IMR-90 (cell line): ENCODE results near the gene FRAS1. TPM values are rescaled to one million over a fixed set of nuclear protein-coding genes. Genes with fewer than 3 reads are reported as not detected.

Experiments
- ATAC-seq: fragments of 200-7000 bp; cut with Tn5 transposase; 2 replicates; pipeline ENCODE4 v1.9.1; 2020; ENCODE audit warnings: low read depth, mild to moderate bottlenecking, moderate library complexity
- BruUV-seq: library from RNA; stranded (reverse); fragments of 400-500 nt; replicated peaks from 2 replicates; lab custom pipeline; 2021; lab: Mats Ljungman, UMichigan
- CTCF ChIA-PET: fragments of 300-600 bp; formaldehyde crosslinking; extraction: SDS; loops from one replicate; lab custom pipeline; 2021; ENCODE audit warnings: antibody characterized with exemption; lab: Yijun Ruan, JAX
- POLR2A ChIA-PET: fragments of 300-600 bp; sonication (Branson Sonifier 250); formaldehyde crosslinking; loops from one replicate; lab custom pipeline; 2022; ENCODE audit warnings: antibody characterized with exemption; ENCODE audit not compliant: unreplicated experiment; lab: Charles Lee
- DNase-seq: peaks from one replicate; pipeline ENCODE4 v3.0.0; 2013
- H2AFZ ChIP-seq: replicated peaks from 2 replicates; pipeline ENCODE3; 2013; ENCODE audit warnings: low read length, mild to moderate bottlenecking; ENCODE audit not compliant: poor library complexity
- H2AK5ac ChIP-seq: 2 replicates; pipeline ENCODE4 v1.6.1; 2013; ENCODE audit warnings: low read depth, low read length, inconsistent platforms
- H2AK9ac ChIP-seq: replicated peaks from 2 replicates; pipeline ENCODE3; 2013; ENCODE audit warnings: mild to moderate bottlenecking, low read depth, low read length, moderate library complexity; ENCODE audit not compliant: poor library complexity
- H2BK120ac ChIP-seq: 2 replicates; pipeline ENCODE4 v1.6.1; 2013; ENCODE audit warnings: low read depth, low read length, inconsistent platforms
- H2BK15ac ChIP-seq: 3 replicates; pipeline ENCODE4 v1.6.1; 2013; ENCODE audit warnings: low read depth, low read length, inconsistent platforms
- H2BK20ac ChIP-seq: 2 replicates; pipeline ENCODE4 v1.6.1; 2013; ENCODE audit warnings: low read depth, mild to moderate bottlenecking, inconsistent platforms, low read length, moderate library complexity
- H2BK5ac ChIP-seq: 2 replicates; pipeline ENCODE4 v1.6.1; 2013; ENCODE audit warnings: mild to moderate bottlenecking, low read depth, low read length, inconsistent platforms; ENCODE audit not compliant: poor library complexity, severe bottlenecking
- H3K14ac ChIP-seq: replicated peaks from 2 replicates; pipeline ENCODE4 v1.6.1; 2013; ENCODE audit warnings: low read depth, low read length, inconsistent platforms
- H3K18ac ChIP-seq: 2 replicates; pipeline ENCODE4 v1.6.1; 2013; ENCODE audit warnings: low read depth, low read length, control low read depth
- H3K23ac ChIP-seq: 2 replicates; pipeline ENCODE4 v1.6.1; 2013; ENCODE audit warnings: low read depth, low read length, inconsistent platforms
- H3K27ac ChIP-seq: 2 replicates; pipeline ENCODE4 v1.5.1; 2013; ENCODE audit warnings: mild to moderate bottlenecking, control low read depth, low read length; ENCODE audit not compliant: insufficient read depth
- H3K27me3 ChIP-seq: 2 replicates; pipeline ENCODE4 v1.6.1; 2013; ENCODE audit warnings: low read length; ENCODE audit not compliant: control insufficient read depth, insufficient read depth
- H3K36me3 ChIP-seq: 2 replicates; pipeline ENCODE4 v1.6.1; 2013; ENCODE audit warnings: low read length, mixed read lengths; ENCODE audit not compliant: control insufficient read depth, insufficient read depth
- H3K4ac ChIP-seq: 2 replicates; pipeline ENCODE4 v1.6.1; 2013; ENCODE audit warnings: low read depth, low read length, inconsistent platforms
- H3K4me1 ChIP-seq: 2 replicates; pipeline ENCODE4 v1.6.1; 2013; ENCODE audit warnings: low read length, mixed read lengths; ENCODE audit not compliant: control insufficient read depth, insufficient read depth
- H3K4me2 ChIP-seq: 2 replicates; pipeline ENCODE4 v1.6.1; 2013; ENCODE audit warnings: low read depth, mild to moderate bottlenecking, control low read depth, low read length, moderate library complexity
- H3K4me3 ChIP-seq: 2 replicates; pipeline ENCODE4 v1.5.1; 2013; ENCODE audit warnings: low read depth, mild to moderate bottlenecking, control low read depth, low read length, moderate library complexity; ENCODE audit not compliant: insufficient read depth
- H3K56ac ChIP-seq: 2 replicates; pipeline ENCODE4 v1.6.1; 2013; ENCODE audit warnings: low read length, inconsistent platforms; ENCODE audit not compliant: insufficient read depth; ENCODE audit errors: extremely low read depth
- H3K79me1 ChIP-seq, 2 experiments: 2 replicates each; pipeline ENCODE4 v1.6.1; 2013; ENCODE audit warnings: low read length in 2 of 2, inconsistent platforms in 1 of 2, low read depth in 1 of 2
- H3K9ac ChIP-seq: 2 replicates; pipeline ENCODE4 v1.6.1; 2013; ENCODE audit warnings: low read depth, low read length, control low read depth
- H3K9me1 ChIP-seq: 2 replicates; pipeline ENCODE4 v1.6.1; 2013; ENCODE audit warnings: low read length, inconsistent platforms; ENCODE audit not compliant: insufficient read depth
- H3K9me3 ChIP-seq: 2 replicates; pipeline ENCODE4 v1.6.1; 2013; ENCODE audit warnings: low read length; ENCODE audit not compliant: control insufficient read depth, insufficient read depth
- H4K20me1 ChIP-seq: 2 replicates; pipeline ENCODE4 v1.6.1; 2013; ENCODE audit warnings: low read length, inconsistent platforms; ENCODE audit not compliant: insufficient read depth
- H4K5ac ChIP-seq: 2 replicates; pipeline ENCODE4 v1.6.1; 2013; ENCODE audit warnings: mild to moderate bottlenecking, low read depth, low read length, control low read depth
- H4K8ac ChIP-seq, 2 experiments: 2 replicates each; pipeline ENCODE4 v1.6.1; 2013; ENCODE audit warnings: low read depth in 2 of 2, low read length in 2 of 2, control low read depth in 1 of 2, inconsistent platforms in 1 of 2
- H4K91ac ChIP-seq: 2 replicates; pipeline ENCODE4 v1.6.1; 2013; ENCODE audit warnings: low read depth, low read length, inconsistent platforms; ENCODE audit not compliant: insufficient read depth
- BHLHE40 ChIP-seq: fragments of 150-350 bp; IDR thresholded peaks from 2 replicates; pipeline ENCODE4 v1.6.1; 2016; ENCODE audit warnings: mild to moderate bottlenecking, low read depth, low read length
- CEBPB ChIP-seq: IDR thresholded peaks from 2 replicates; pipeline ENCODE4 v1.6.1; 2012; ENCODE audit warnings: low read depth, low read length, improper control_type of control experiment
- CHD1 ChIP-seq: IDR thresholded peaks from 2 replicates; pipeline ENCODE4 v1.6.1; 2012; ENCODE audit warnings: low read depth, low read length, improper control_type of control experiment
- CTCF ChIP-seq: conservative IDR thresholded peaks from 2 replicates; pipeline ENCODE4 v1.5.1; 2012; ENCODE audit warnings: mild to moderate bottlenecking, low read depth, low read length, improper control_type of control experiment
- FOS ChIP-seq: fragments of 150-350 bp; IDR thresholded peaks from 2 replicates; pipeline ENCODE4 v1.6.1; 2016; ENCODE audit warnings: low read depth, low read length
- MAFK ChIP-seq: IDR thresholded peaks from 2 replicates; pipeline ENCODE4 v1.6.1; 2012; ENCODE audit warnings: low read depth, low read length, improper control_type of control experiment
- MAZ ChIP-seq: IDR thresholded peaks from 2 replicates; pipeline ENCODE4 v1.6.1; 2012; ENCODE audit warnings: low read depth, mild to moderate bottlenecking, low read length, improper control_type of control experiment, moderate library complexity, borderline replicate concordance
- MXI1 ChIP-seq: IDR thresholded peaks from 2 replicates; pipeline ENCODE4 v1.6.1; 2012; ENCODE audit warnings: low read depth, mild to moderate bottlenecking, low read length, moderate library complexity, borderline replicate concordance
- NFE2L2 ChIP-seq: fragments of 150-350 bp; IDR thresholded peaks from 2 replicates; pipeline ENCODE4 v1.6.1; 2016; ENCODE audit warnings: low read depth, mild to moderate bottlenecking, low read length
- POLR2A ChIP-seq: IDR thresholded peaks from 2 replicates; pipeline ENCODE4 v1.6.1; 2012; ENCODE audit warnings: mild to moderate bottlenecking, low read depth, low read length
- RAD21 ChIP-seq: IDR thresholded peaks from 2 replicates; pipeline ENCODE4 v1.6.1; 2012; ENCODE audit warnings: low read length, improper control_type of control experiment
- RCOR1 ChIP-seq: IDR thresholded peaks from 2 replicates; pipeline ENCODE4 v1.6.1; 2012; ENCODE audit warnings: mild to moderate bottlenecking, low read length, improper control_type of control experiment; ENCODE audit not compliant: insufficient replicate concordance
- RFX5 ChIP-seq: IDR thresholded peaks from 2 replicates; pipeline ENCODE4 v1.8.0; 2012; ENCODE audit warnings: low read depth, mild to moderate bottlenecking, low read length, moderate library complexity
- SMC3 ChIP-seq: fragments of 150-350 bp; IDR thresholded peaks from 2 replicates; pipeline ENCODE4 v1.6.1; 2016; ENCODE audit warnings: low read depth, mild to moderate bottlenecking, antibody characterized with exemption, low read length, moderate library complexity
- USF2 ChIP-seq: fragments of 150-350 bp; IDR thresholded peaks from 2 replicates; pipeline ENCODE4 v1.6.1; 2017; ENCODE audit warnings: mild to moderate bottlenecking, antibody characterized with exemption, low read length, low read depth
- WGBS, 2 experiments: methylation state at CpG; one replicate each; pipeline versions ENCODE4 v1.1.5 to v1.1.7; 2013; ENCODE audit warnings: missing lambda C conversion rate in 2 of 2; ENCODE audit not compliant: insufficient read length in 1 of 2; ENCODE audit errors: extremely low coverage in 2 of 2; 5-methylcytosine and 5-hydroxymethylcytosine counted together
- dilution Hi-C: fragments of 300-500 bp; cut with HindIII; formaldehyde crosslinking; loops from one replicate; pipeline ENCODE4 v1.14.3; 2018; ENCODE audit warnings: low sequenced_read_pairs; ENCODE audit not compliant: unreplicated experiment
- in situ Hi-C: fragments of 300-500 bp; cut with MboI; formaldehyde crosslinking; loops from 3 replicates; pipeline ENCODE4 v1.14.3; 2019; ENCODE audit warnings: low sequenced_read_pairs, inconsistent platforms, mixed read lengths
- intact Hi-C: fragments of 100-400 bp; cut with micrococcal nuclease; formaldehyde crosslinking; loops from 2 replicates; pipeline ENCODE4 v1.10.0; 2022
- polyA plus RNA-seq, 3 experiments: library from polyadenylated mRNA; depleted of rRNA; stranded (reverse); fragments of >200 nt; gene quantifications; 2 replicates each; pipeline ENCODE4 v1.2.3, GENCODE V29; 2012; ENCODE audit warnings: low replicate concordance in 1 of 3
- total RNA-seq: library from RNA; depleted of rRNA; stranded (reverse); fragments of >200 nt; gene quantifications from 2 replicates; pipeline ENCODE4 v1.2.3, GENCODE V29; 2012
- TF ChIP-seq, protein P1 (sequence below): fragments of 150-350 bp; IDR thresholded peaks from 2 replicates; pipeline ENCODE4 v1.6.1; 2016; ENCODE audit warnings: low read depth, mild to moderate bottlenecking, low read length, moderate library complexity, borderline replicate concordance

Gene FRAS1
- total and polyA plus RNA-seq, 2 of the 4 experiments (the other 2 are of a cell fraction), result under 0.01 to 0.03 TPM

- H2AFZ ChIP-seq, result no peak overlapping the region
- H3K79me1 ChIP-seq, result no peaks in the 10 kb centered on the region
- no peaks in the 10 kb centered on the region; the same call in 1 of the 2 replicates for H3K27me3 ChIP-seq
- CTCF ChIA-PET, result no interaction called here
- no peak overlapping the region for H4K91ac ChIP-seq
- in situ Hi-C loops, result no loop called here
- no peak overlapping the region for H3K27ac ChIP-seq
- H4K20me1 ChIP-seq, result no peaks in the 10 kb centered on the region
- no peak overlapping the region for H2BK5ac ChIP-seq
- H2AK5ac ChIP-seq, result no peak overlapping the region
- H3K23ac ChIP-seq, result no peak overlapping the region
- DNase-seq (no peak), ATAC-seq (no peak)
- no peak overlapping the region for H3K4ac ChIP-seq
- no peaks in the 10 kb centered on the region for H3K9me3 ChIP-seq
- H2BK20ac ChIP-seq, result no peak overlapping the region
- H4K8ac ChIP-seq, result no peak overlapping the region
- H3K9me1 ChIP-seq, result no peaks in the 10 kb centered on the region
- H3K14ac ChIP-seq, result no peak overlapping the region
- H4K5ac ChIP-seq, result no peak overlapping the region
- no peak overlapping the region for H2AK9ac ChIP-seq
- H2BK15ac ChIP-seq, result no peak overlapping the region
- no peak overlapping the region for H3K4me3 ChIP-seq
- intact Hi-C loops, result no loop called here
- no peaks in the 10 kb centered on the region for H3K36me3 ChIP-seq
- dilution Hi-C loops, result no loop called here
- H3K56ac ChIP-seq, result no peak overlapping the region
- H3K9ac ChIP-seq, result no peak overlapping the region
- no peak overlapping the region for H2BK120ac ChIP-seq
- no peak overlapping the region for H3K4me2 ChIP-seq
- H3K18ac ChIP-seq, result no peak overlapping the region
- BruUV-seq, result no TSS peak
- no peaks in the 10 kb centered on the region for H3K4me1 ChIP-seq
- POLR2A ChIA-PET, result no interaction called here
- no peak for TF ChIP-seq FOS
- no peak for TF ChIP-seq BHLHE40
- no peak for TF ChIP-seq USF2
- TF ChIP-seq, protein P1, sequence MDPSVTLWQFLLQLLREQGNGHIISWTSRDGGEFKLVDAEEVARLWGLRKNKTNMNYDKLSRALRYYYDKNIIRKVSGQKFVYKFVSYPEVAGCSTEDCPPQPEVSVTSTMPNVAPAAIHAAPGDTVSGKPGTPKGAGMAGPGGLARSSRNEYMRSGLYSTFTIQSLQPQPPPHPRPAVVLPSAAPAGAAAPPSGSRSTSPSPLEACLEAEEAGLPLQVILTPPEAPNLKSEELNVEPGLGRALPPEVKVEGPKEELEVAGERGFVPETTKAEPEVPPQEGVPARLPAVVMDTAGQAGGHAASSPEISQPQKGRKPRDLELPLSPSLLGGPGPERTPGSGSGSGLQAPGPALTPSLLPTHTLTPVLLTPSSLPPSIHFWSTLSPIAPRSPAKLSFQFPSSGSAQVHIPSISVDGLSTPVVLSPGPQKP, result no peak
- no peak for TF ChIP-seq CTCF
- TF ChIP-seq RCOR1, result no peak
- no peak for TF ChIP-seq MXI1
- no peak for TF ChIP-seq SMC3
- no peak for TF ChIP-seq RFX5
- no peak for TF ChIP-seq CEBPB
- no peak for TF ChIP-seq NFE2L2
- TF ChIP-seq CHD1, result no peak
- TF ChIP-seq MAZ, result no peak
- TF ChIP-seq RAD21, result no peak
- no peak for TF ChIP-seq MAFK
- TF ChIP-seq POLR2A, result no peak
- WGBS, 2 experiments, result no CpG with 5 or more reads among the region's 2 CpGs
Observed at GRCh38 chr4:78426972-78427371, 369.8 kb downstream of the FRAS1 start.
